K562 (cell line): ENCODE data around the gene KCTD21. TPM values are rescaled to one million over a fixed set of nuclear protein-coding genes. Genes with fewer than 3 reads are reported as not detected.

ENCODE experiments used
- ARID1B ChIP-seq: fragments of 450-650 bp; IDR thresholded peaks from 2 replicates; pipeline ENCODE4 v1.6.1; 2016; ENCODE audit warnings: antibody characterized with exemption, mild to moderate bottlenecking, inconsistent platforms
- ATF3 ChIP-seq, 2 experiments: fragments of 450-650 bp in 1 of 2; sonication (generic) in 1 of 2; formaldehyde crosslinking in 1 of 2; IDR thresholded peaks in 1 of 2; conservative IDR thresholded peaks in 1 of 2; 2 replicates each; pipeline versions ENCODE4 v1.6.1 to v1.8.1; 2016 to 2023; ENCODE audit warnings: mild to moderate bottlenecking in 2 of 2, moderate library complexity in 2 of 2, inconsistent platforms in 1 of 2, missing genetic modification reagents in 1 of 2
- CHD4 ChIP-seq: fragments of 200-600 bp; sonication (generic); IDR thresholded peaks from 3 replicates; pipeline ENCODE4 v1.6.1; 2012; ENCODE audit warnings: low read depth, mild to moderate bottlenecking, mixed read lengths, low read length, inconsistent platforms; ENCODE audit not compliant: insufficient read depth, insufficient replicate concordance, poor library complexity, severe bottlenecking
- FOXK1 ChIP-seq: sonication (generic); formaldehyde crosslinking; IDR thresholded peaks from 2 replicates; pipeline ENCODE4 v1.8.0; 2022; ENCODE audit warnings: missing genetic modification reagents, mild to moderate bottlenecking, borderline replicate concordance
- HNRNPUL1 ChIP-seq: fragments of 200-400 bp; formaldehyde crosslinking; IDR thresholded peaks from 2 replicates; pipeline ENCODE4 v1.6.1; 2017; ENCODE audit warnings: low read length
- KDM4B ChIP-seq, 2 experiments: fragments of 450-650 bp in 1 of 2; sonication (generic) in 1 of 2; IDR thresholded peaks; 2 replicates each; pipeline ENCODE4 v1.6.1; 2016 to 2017; ENCODE audit warnings: borderline replicate concordance in 2 of 2, antibody characterized with exemption in 1 of 2, low read depth in 1 of 2, mild to moderate bottlenecking in 1 of 2
- MXI1 ChIP-seq: IDR thresholded peaks from 2 replicates; pipeline ENCODE4 v1.6.1; 2011; ENCODE audit warnings: low read depth, mild to moderate bottlenecking, improper control_type of control experiment, low read length
- NCOA1 ChIP-seq: fragments of 450-650 bp; IDR thresholded peaks from 2 replicates; pipeline ENCODE4 v1.6.1; 2016; ENCODE audit warnings: low read depth
- NFYB ChIP-seq: IDR thresholded peaks from 2 replicates; pipeline ENCODE4 v1.6.1; 2011; ENCODE audit warnings: mild to moderate bottlenecking, moderate library complexity; ENCODE audit not compliant: insufficient read length; ENCODE audit errors: extremely low read depth
- PCBP2 ChIP-seq: fragments of 200-400 bp; formaldehyde crosslinking; IDR thresholded peaks from 2 replicates; pipeline ENCODE4 v1.6.1; 2018; ENCODE audit warnings: low read length, low read depth, mild to moderate bottlenecking, moderate library complexity; ENCODE audit not compliant: poor library complexity, severe bottlenecking
- PHTF2 ChIP-seq: fragments of 250-450 bp; sonication (Bioruptor Pico); IDR thresholded peaks from 2 replicates; pipeline ENCODE4 v1.5.0; 2021; ENCODE audit warnings: mild to moderate bottlenecking
- PPARD ChIP-seq: fragments of 250-450 bp; sonication (Bioruptor Pico); IDR thresholded peaks from 2 replicates; pipeline ENCODE4 v1.8.0; 2022; ENCODE audit warnings: inconsistent platforms, mild to moderate bottlenecking, moderate library complexity
- RBM25 ChIP-seq: fragments of 200-400 bp; formaldehyde crosslinking; IDR thresholded peaks from 2 replicates; pipeline ENCODE4 v1.6.1; 2018; ENCODE audit warnings: low read length, low read depth, moderate library complexity; ENCODE audit not compliant: severe bottlenecking
- SMARCA5 ChIP-seq: fragments of 450-650 bp; IDR thresholded peaks from 2 replicates; pipeline ENCODE4 v1.6.1; 2016
- TEAD2 ChIP-seq: fragments of 450-650 bp; IDR thresholded peaks from 2 replicates; pipeline ENCODE4 v1.6.1; 2016; ENCODE audit warnings: missing genetic modification characterization, control low read depth, missing compliant biosample characterization
- ZNF143 ChIP-seq: sonication (generic); formaldehyde crosslinking; IDR thresholded peaks from 2 replicates; pipeline ENCODE4 v1.9.0; 2022; ENCODE audit warnings: mild to moderate bottlenecking, missing genetic modification reagents
- ZNF3 ChIP-seq: fragments of 250-450 bp; sonication (Bioruptor Pico); IDR thresholded peaks from 2 replicates; pipeline ENCODE4 v1.5.0; 2021; ENCODE audit warnings: mild to moderate bottlenecking, moderate library complexity
- ZNF609 ChIP-seq: sonication (generic); formaldehyde crosslinking; IDR thresholded peaks from 2 replicates; pipeline ENCODE4 v1.8.1; 2023; ENCODE audit warnings: missing genetic modification reagents, mild to moderate bottlenecking, borderline replicate concordance
- polyA plus RNA-seq, 8 experiments: library from polyadenylated mRNA; depleted of rRNA in 4 of 8; stranded (reverse) in 5 of 8; unstranded in 3 of 8; fragments of >200 nt; fragmentation: Nextera tagmentation in 2 of 8; fragmentation: Illumina TruSeq in 1 of 8; extraction: Ambion mirVana in 2 of 8; extraction: Trizol in 1 of 8; gene quantifications; 2 replicates each; pipeline versions ENCODE4 v1.2.1 to v1.2.3, GENCODE V29; 2011 to 2014; ENCODE audit warnings: inconsistent platforms in 1 of 8, missing spikeins in 1 of 8
- total RNA-seq, 7 experiments: library from RNA; depleted of rRNA in 6 of 7; stranded (reverse); fragments of >200 nt in 6 of 7; fragmentation: Illumina TruSeq in 2 of 7; extraction: Trizol in 2 of 7; gene quantifications; 2 replicates each; pipeline versions ENCODE4 v1.2.1 to v1.2.3, GENCODE V29; 2011 to 2021; ENCODE audit warnings: low replicate concordance in 1 of 7
- TF ChIP-seq, protein P1 (sequence below): fragments of 250-450 bp; sonication (Bioruptor Pico); IDR thresholded peaks from 2 replicates; pipeline ENCODE4 v1.8.0; 2022; ENCODE audit warnings: inconsistent platforms

KCTD21 gene
- total and polyA plus RNA-seq, 9 of the 15 experiments (the other 6 are each of a cell fraction or from before 2014, with no cell fraction given), result 0.34 to 5.4 (median 1.9) TPM

DNA sequence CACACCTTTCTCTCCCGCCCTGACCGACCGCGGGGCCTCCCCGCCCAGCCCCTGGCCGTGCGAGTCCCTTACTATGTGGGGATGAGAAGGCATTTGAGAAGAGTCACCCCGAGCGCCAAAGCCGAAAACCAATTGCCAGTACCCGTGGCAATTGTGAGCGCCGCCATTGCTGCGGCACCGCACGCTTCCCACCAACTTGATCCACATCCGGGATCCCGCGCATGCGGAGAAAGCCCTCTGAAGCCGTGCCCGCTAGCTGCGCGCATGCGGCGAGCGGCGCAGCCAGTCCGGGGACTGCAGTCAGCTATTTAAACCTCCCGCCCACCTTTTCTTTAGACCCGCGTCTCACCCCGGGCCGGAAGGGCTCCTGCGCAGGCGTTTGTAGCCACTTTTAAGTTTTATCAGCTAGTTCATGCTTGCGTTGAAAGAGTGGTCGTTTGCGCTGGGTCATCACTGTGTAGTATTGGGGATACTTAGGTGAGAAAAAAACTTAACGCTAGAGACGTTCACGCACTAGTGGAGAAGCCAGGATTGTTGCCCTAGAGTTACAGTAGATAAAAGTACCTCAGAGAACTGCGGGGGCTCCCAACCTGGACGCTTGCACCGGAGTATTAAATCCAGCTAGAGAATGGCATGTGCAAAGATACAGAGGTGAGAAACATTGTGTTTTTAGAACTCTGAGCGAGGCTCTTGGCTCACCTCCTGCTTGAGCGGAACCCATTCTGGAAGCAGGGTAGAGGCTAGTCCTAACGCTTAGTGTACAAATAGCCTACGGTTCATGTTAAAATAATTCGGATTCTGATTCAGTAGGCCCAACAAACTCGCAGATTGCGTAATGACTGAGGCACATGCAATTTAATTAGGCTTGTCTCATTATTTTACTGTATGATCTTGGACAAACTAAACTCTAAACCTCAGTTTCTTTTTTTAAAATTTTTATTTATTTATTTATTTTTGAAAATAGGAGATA lies 48.7 kb downstream of the KCTD21 start, which contains the start of gene ALG8 (continued):
- TF ChIP-seq TEAD2 (tag) (no peak), PHTF2 (no peak), NCOA1 (no peak), ATF3 (IDR thresholded peaks at IDR 0.05) (peak; percentile 38), ATF3 (CRISPR knock-in tag; conservative IDR thresholded peaks at IDR 0.05) (peak; percentile 61; the same call in 1 of the 2 replicates), SMARCA5 (no peak), FOXK1 (CRISPR knock-in tag) (no peak), NFYB (no peak), PPARD (CRISPR knock-in tag) (no peak), PCBP2 (no peak), RBM25 (no peak), ZNF143 (CRISPR knock-in tag) (no peak), ZNF3 (no peak), CHD4 (no peak), MXI1 (peak; percentile 85; the same call in 1 of the 2 replicates), ARID1B (peak; percentile 31; the same call in 1 of the 2 replicates), KDM4B (IDR thresholded peaks at IDR 0.05; ENCODE audit: borderline replicate concordance in 2 of 2, low read depth in 1 of 2) (no peak), HNRNPUL1 (no peak), ZNF609 (CRISPR knock-in tag) (no peak; the same call in 1 of the 2 replicates)
- TF ChIP-seq, protein P1, sequence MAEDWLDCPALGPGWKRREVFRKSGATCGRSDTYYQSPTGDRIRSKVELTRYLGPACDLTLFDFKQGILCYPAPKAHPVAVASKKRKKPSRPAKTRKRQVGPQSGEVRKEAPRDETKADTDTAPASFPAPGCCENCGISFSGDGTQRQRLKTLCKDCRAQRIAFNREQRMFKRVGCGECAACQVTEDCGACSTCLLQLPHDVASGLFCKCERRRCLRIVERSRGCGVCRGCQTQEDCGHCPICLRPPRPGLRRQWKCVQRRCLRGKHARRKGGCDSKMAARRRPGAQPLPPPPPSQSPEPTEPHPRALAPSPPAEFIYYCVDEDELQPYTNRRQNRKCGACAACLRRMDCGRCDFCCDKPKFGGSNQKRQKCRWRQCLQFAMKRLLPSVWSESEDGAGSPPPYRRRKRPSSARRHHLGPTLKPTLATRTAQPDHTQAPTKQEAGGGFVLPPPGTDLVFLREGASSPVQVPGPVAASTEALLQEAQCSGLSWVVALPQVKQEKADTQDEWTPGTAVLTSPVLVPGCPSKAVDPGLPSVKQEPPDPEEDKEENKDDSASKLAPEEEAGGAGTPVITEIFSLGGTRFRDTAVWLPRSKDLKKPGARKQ (CRISPR knock-in tag), result no peak
